DOHH2 (cell line): ENCODE measurements around the gene SLK.

Source experiments
- CTCF ChIP-seq: fragments of 200-600 bp; sonication (generic); IDR thresholded peaks from one replicate; pipeline ENCODE4 v1.5.1; 2014; ENCODE audit warnings: antibody characterized with exemption, mild to moderate bottlenecking, low read depth, low read length; ENCODE audit not compliant: poor library complexity, severe bottlenecking
- EZH2phosphoT487 ChIP-seq: fragments of 200-600 bp; sonication (generic); IDR thresholded peaks from 2 replicates; pipeline ENCODE4 v1.6.1; 2017; ENCODE audit warnings: borderline replicate concordance, mild to moderate bottlenecking, antibody characterized with exemption, low read length, moderate library complexity, mixed read lengths

- no peak for TF ChIP-seq CTCF
- no peak for TF ChIP-seq EZH2phosphoT487
Observed at GRCh38 chr10:104020020-104020419, 53.1 kb downstream of the SLK start.
